ENCODE results near the gene UBE2Q2.
"Not testable (repeated sequence)": the region's sequence is repeated elsewhere in the genome, so short reads cannot be mapped to it uniquely, and the experiment has no call there.

The UBE2Q2 gene

GRCh38 chr15:75869446-75869845 lies 26.2 kb downstream of the UBE2Q2 start:
- TF ChIP-seq CTCF (IDR thresholded peaks at IDR 0.05; ENCODE audit: extremely low read depth, missing control alignments), result no peak
- DNase-seq (ENCODE audit: low spot score), result no peak

GRCh38 chr15:75871589-75871988 lies 28.3 kb downstream of the UBE2Q2 start:
- not testable (repeated sequence) for DNase-seq (ENCODE audit: low spot score)

GRCh38 chr15:75872403-75872990 lies 29.2 kb downstream of the UBE2Q2 start:
- no peak for DNase-seq (ENCODE audit: low spot score)
- TF ChIP-seq CTCF (IDR thresholded peaks at IDR 0.05; ENCODE audit: extremely low read depth, missing control alignments), result no peak

GRCh38 chr15:75884041-75884440 lies 40.8 kb downstream of the UBE2Q2 start:
- DNase-seq (ENCODE audit: low spot score), result no peak
- TF ChIP-seq CTCF (IDR thresholded peaks at IDR 0.05; ENCODE audit: extremely low read depth, missing control alignments), result no peak

GRCh38 chr15:75887178-75887577 lies 43.9 kb downstream of the UBE2Q2 start:
- no peak for DNase-seq (ENCODE audit: low spot score)
- TF ChIP-seq CTCF (IDR thresholded peaks at IDR 0.05; ENCODE audit: extremely low read depth, missing control alignments), result no peak

- TF ChIP-seq CTCF (IDR thresholded peaks at IDR 0.05; ENCODE audit: extremely low read depth, missing control alignments), result no peak
- no peak for DNase-seq (ENCODE audit: low spot score)
Observed at GRCh38 chr15:75891895-75892294, 48.6 kb downstream of the UBE2Q2 start.

GRCh38 chr15:75895731-75896130 lies 52.5 kb downstream of the UBE2Q2 start:
- no peak for DNase-seq (ENCODE audit: low spot score)
- TF ChIP-seq CTCF (IDR thresholded peaks at IDR 0.05; ENCODE audit: extremely low read depth, missing control alignments), result no peak

GRCh38 chr15:75900577-75900976 lies 57.3 kb downstream of the UBE2Q2 start:
- DNase-seq (ENCODE audit: low spot score), result no peak
- no peak for TF ChIP-seq CTCF (IDR thresholded peaks at IDR 0.05; ENCODE audit: extremely low read depth, missing control alignments)

Measured in GM20000 (cell line).